Karpas-422 (cell line): ENCODE measurements around the gene STX18. TPM values are rescaled to one million over a fixed set of nuclear protein-coding genes. Genes with fewer than 3 reads are reported as not detected.
"Not testable (repeated sequence)": the region's sequence is repeated elsewhere in the genome, so short reads cannot be mapped to it uniquely, and the experiment has no call there.

Experiments
- DNase-seq: peaks from one replicate; pipeline ENCODE4 v3.0.0-alpha.2; 2015
- H2AFZ ChIP-seq: fragments of 200-600 bp; sonication (generic); 2 replicates; pipeline ENCODE4 v1.6.1; 2014; ENCODE audit warnings: antibody characterized with exemption, low read length, mixed read lengths
- H3K27ac ChIP-seq: fragments of 200-600 bp; sonication (generic); 2 replicates; pipeline ENCODE4 v1.5.1; 2014; ENCODE audit warnings: mild to moderate bottlenecking, low read length, moderate library complexity
- H3K27me3 ChIP-seq: fragments of 200-600 bp; sonication (generic); 2 replicates; pipeline ENCODE4 v1.6.1; 2014; ENCODE audit warnings: low read length, mixed read lengths
- H3K36me3 ChIP-seq: fragments of 200-600 bp; sonication (generic); 2 replicates; pipeline ENCODE4 v1.6.1; 2014; ENCODE audit warnings: low read length, mixed read lengths; ENCODE audit not compliant: insufficient read depth
- H3K4me1 ChIP-seq: fragments of 200-600 bp; sonication (generic); 2 replicates; pipeline ENCODE4 v1.6.1; 2014; ENCODE audit warnings: mild to moderate bottlenecking, low read length, mixed read lengths
- H3K4me2 ChIP-seq: fragments of 200-600 bp; sonication (generic); 2 replicates; pipeline ENCODE4 v1.6.1; 2014; ENCODE audit warnings: low read length, low read depth, mild to moderate bottlenecking; ENCODE audit not compliant: poor library complexity, severe bottlenecking
- H3K4me3 ChIP-seq: fragments of 200-600 bp; sonication (generic); 2 replicates; pipeline ENCODE4 v1.5.1; 2014; ENCODE audit warnings: mild to moderate bottlenecking, antibody characterized with exemption, low read length, mixed read lengths
- H3K79me2 ChIP-seq: fragments of 200-600 bp; sonication (generic); 2 replicates; pipeline ENCODE4 v1.6.1; 2014; ENCODE audit warnings: mild to moderate bottlenecking, low read length, mixed read lengths
- H3K9ac ChIP-seq: fragments of 200-600 bp; sonication (generic); 2 replicates; pipeline ENCODE4 v1.6.0; 2014; ENCODE audit warnings: low read length
- H3K9me2 ChIP-seq: fragments of 200-600 bp; sonication (generic), shearing (Covaris generic); replicated peaks from 2 replicates; pipeline ENCODE4 v1.6.0; 2014; ENCODE audit warnings: mild to moderate bottlenecking, low read length, moderate library complexity; ENCODE audit not compliant: insufficient read depth
- H3K9me3 ChIP-seq: fragments of 300-700, 200-600 bp; sonication (generic); 2 replicates; pipeline ENCODE4 v1.6.1; 2014; ENCODE audit warnings: low read length, mixed read lengths
- H4K20me1 ChIP-seq: fragments of 200-600 bp; sonication (generic); 2 replicates; pipeline ENCODE4 v1.6.1; 2014; ENCODE audit warnings: mild to moderate bottlenecking, antibody characterized with exemption, low read length, low read depth; ENCODE audit not compliant: insufficient read depth
- total RNA-seq: library from RNA; depleted of rRNA; stranded (reverse); fragments of >200 nt; shearing (Covaris generic); gene quantifications from 2 replicates; pipeline ENCODE4 v1.2.3, GENCODE V29; 2014; ENCODE audit warnings: low replicate concordance

The STX18 gene
- total RNA-seq, 1 experiment from 2014 or later: 17.9 TPM

DNA sequence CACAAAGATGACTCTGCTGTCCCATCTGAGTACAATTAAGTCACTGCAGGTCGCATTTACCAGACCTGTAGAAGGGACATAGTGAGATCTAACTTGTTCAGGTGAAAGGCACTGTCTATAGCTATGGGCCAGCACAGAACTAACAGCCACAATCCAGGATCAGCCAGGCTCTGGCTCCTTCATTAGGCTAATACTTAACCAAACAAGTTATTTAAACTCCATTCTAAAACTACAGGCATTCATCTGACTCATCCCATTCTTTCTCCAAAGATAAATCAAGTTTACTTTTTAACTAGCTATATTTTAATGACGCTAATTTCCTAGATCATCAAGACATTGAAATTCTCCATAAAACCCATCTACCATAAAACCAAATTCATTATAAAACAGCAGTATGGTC, 62.5 kb downstream of the STX18 start:
- Histone ChIP-seq H3K9me3 (no peaks in the 10 kb centered on the region), H3K4me2 (no peak overlapping the region), H3K9ac (no peak overlapping the region), H3K79me2 (peaks cover 91% of the 10 kb centered on the region), H3K27ac (no peak overlapping the region), H3K9me2 (no peaks in the 10 kb centered on the region), H3K4me1 (peaks cover 14% of the 10 kb centered on the region), H3K4me3 (no peak overlapping the region), H3K36me3 (no peaks in the 10 kb centered on the region), H2AFZ (no peak overlapping the region), H3K27me3 (no peaks in the 10 kb centered on the region), H4K20me1 (peaks cover 16% of the 10 kb centered on the region; the same call in 1 of the 2 replicates)
- no peak for DNase-seq

GRCh38 chr4:4477796-4478195, 64.1 kb downstream of the STX18 start:
- Histone ChIP-seq H3K9me3 (no peaks in the 10 kb centered on the region), H3K27me3 (no peaks in the 10 kb centered on the region), H3K27ac (no peak overlapping the region), H4K20me1 (peaks cover 12% of the 10 kb centered on the region; the same call in 1 of the 2 replicates), H3K79me2 (peaks cover 92% of the 10 kb centered on the region), H3K9ac (no peak overlapping the region), H2AFZ (no peak overlapping the region), H3K4me3 (no peak overlapping the region), H3K4me1 (peaks cover 14% of the 10 kb centered on the region), H3K9me2 (no peaks in the 10 kb centered on the region), H3K4me2 (no peak overlapping the region), H3K36me3 (no peaks in the 10 kb centered on the region)
- DNase-seq: no peak

DNA sequence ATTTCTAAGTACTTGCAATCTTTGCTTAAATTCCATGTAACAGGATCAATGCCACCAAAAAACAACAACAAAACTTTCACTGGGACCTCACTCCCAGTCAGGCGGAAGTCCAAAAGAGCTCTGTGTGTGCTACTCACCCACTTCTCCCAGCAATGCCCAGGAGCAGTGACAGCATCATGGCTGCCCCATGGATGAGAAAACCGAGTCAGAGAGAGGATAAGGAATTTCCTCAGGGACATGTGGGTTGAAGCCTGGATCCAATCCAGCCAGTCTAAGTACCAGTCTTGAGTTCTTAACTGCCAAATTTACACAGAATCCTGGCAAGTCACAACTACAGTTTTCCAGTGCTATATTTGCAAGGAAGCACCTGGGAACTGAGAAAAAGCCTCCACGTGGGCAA, 64.5 kb downstream of the STX18 start:
- H3K9me3 ChIP-seq: no peaks in the 10 kb centered on the region
- DNase-seq: no peak

DNA sequence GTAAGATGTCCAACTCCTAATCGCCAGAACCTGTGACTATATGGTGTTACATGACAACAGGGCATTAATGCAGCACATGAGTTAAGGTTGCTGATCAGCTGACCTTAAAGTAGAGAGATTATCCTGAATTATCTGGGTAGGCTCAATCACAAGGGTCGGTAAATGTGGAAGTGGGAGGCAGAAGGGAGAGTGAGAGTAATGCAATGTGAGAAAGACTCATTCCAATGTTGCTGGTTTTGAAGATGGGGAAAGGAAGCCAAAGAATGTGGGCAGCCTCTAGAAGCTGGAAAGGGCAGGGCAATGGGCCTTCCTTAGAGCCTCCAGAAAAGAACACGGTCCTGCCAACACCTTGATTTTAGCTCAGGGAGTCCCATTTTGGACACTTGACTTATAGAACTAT, 67.4 kb downstream of the STX18 start:
- no peak overlapping the region for H3K27ac ChIP-seq
- no peak overlapping the region for H3K9ac ChIP-seq
- no peak for DNase-seq
- H3K4me1 ChIP-seq: no peaks in the 10 kb centered on the region
- no peak overlapping the region for H3K4me3 ChIP-seq
- H3K27me3 ChIP-seq: no peaks in the 10 kb centered on the region
- no peak overlapping the region for H2AFZ ChIP-seq
- H3K79me2 ChIP-seq: peaks cover 68% of the 10 kb centered on the region
- no peak overlapping the region for H3K4me2 ChIP-seq
- H3K9me2 ChIP-seq: no peaks in the 10 kb centered on the region
- no peaks in the 10 kb centered on the region; the same call in 1 of the 2 replicates for H3K36me3 ChIP-seq
- no peaks in the 10 kb centered on the region; the same call in 1 of the 2 replicates for H4K20me1 ChIP-seq
- H3K9me3 ChIP-seq: no peaks in the 10 kb centered on the region

More for the DNA sequence above, 64.5 kb downstream of the STX18 start:
- no peak overlapping the region for H3K4me3 ChIP-seq
- no peaks in the 10 kb centered on the region for H3K36me3 ChIP-seq
- no peak overlapping the region for H2AFZ ChIP-seq
- H4K20me1 ChIP-seq: peaks cover 8% of the 10 kb centered on the region; the same call in 1 of the 2 replicates
- no peaks in the 10 kb centered on the region for H3K27me3 ChIP-seq
- H3K4me1 ChIP-seq: peaks cover 12% of the 10 kb centered on the region
- no peak overlapping the region for H3K9ac ChIP-seq
- peaks cover 93% of the 10 kb centered on the region for H3K79me2 ChIP-seq
- H3K4me2 ChIP-seq: no peak overlapping the region
- no peak overlapping the region for H3K27ac ChIP-seq
- H3K9me2 ChIP-seq: no peaks in the 10 kb centered on the region

GRCh38 chr4:4472344-4472958, 69.4 kb downstream of the STX18 start:
- H3K4me1 ChIP-seq: no peaks in the 10 kb centered on the region

DNA sequence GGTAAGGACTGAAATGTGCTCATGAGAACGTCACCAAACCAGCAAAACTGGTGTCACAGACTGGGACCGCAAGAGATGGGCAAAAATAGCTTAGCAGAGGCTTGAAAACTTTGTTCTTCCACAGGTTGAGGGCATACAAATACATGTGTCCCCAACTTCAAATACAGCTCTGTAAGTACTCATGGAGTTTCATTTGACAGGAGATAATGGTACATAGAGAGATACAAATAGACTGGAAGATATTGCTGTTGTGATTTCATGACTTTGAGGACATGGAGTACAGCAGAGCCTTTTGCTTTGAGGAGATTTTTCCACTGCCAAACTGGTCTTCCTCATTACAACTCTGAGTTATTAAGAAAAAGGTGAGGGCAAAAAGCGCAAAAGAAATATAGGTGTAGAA, 70.7 kb downstream of the STX18 start:
- Histone ChIP-seq H3K4me3 (no peak overlapping the region), H3K9ac (no peak overlapping the region), H3K27ac (no peak overlapping the region), H3K9me2 (no peaks in the 10 kb centered on the region), H3K79me2 (peaks cover 36% of the 10 kb centered on the region), H3K9me3 (no peaks in the 10 kb centered on the region), H3K36me3 (peaks cover 3% of the 10 kb centered on the region), H3K27me3 (no peaks in the 10 kb centered on the region), H3K4me2 (no peak overlapping the region), H3K4me1 (no peaks in the 10 kb centered on the region), H4K20me1 (no peaks in the 10 kb centered on the region; the same call in 1 of the 2 replicates), H2AFZ (no peak overlapping the region)
- DNase-seq: no peak

More at GRCh38 chr4:4472344-4472958, 69.4 kb downstream of the STX18 start:
- no peak for DNase-seq
- Histone ChIP-seq H4K20me1 (no peaks in the 10 kb centered on the region; the same call in 1 of the 2 replicates), H3K9me2 (no peaks in the 10 kb centered on the region), H3K9ac (no peak overlapping the region), H3K4me2 (no peak overlapping the region), H3K27ac (no peak overlapping the region), H3K9me3 (no peaks in the 10 kb centered on the region), H3K79me2 (peaks cover 48% of the 10 kb centered on the region), H3K4me3 (no peak overlapping the region), H3K36me3 (no peaks in the 10 kb centered on the region; the same call in 1 of the 2 replicates), H3K27me3 (no peaks in the 10 kb centered on the region), H2AFZ (no peak overlapping the region)

DNA sequence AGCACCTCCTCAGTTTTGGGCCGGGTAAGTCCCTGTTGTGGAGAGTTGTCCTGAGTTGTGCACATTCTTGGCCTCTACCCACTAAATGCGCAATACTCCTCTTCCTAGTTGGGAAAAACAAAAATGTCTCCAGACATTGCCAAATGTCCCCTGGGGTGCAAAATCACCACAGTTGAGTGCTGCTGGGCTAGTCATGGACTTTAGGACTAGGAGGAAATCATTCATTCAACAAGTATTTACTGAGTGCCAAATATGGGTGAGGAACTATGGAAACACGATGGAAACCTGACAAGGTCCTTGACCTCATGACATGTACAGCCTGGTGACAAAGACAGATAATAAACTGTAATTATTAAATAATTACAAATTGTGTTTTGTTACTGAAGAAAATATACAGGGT, 71.6 kb downstream of the STX18 start:
- Histone ChIP-seq H3K9ac (no peak overlapping the region), H3K4me2 (no peak overlapping the region), H3K4me3 (no peak overlapping the region), H4K20me1 (no peaks in the 10 kb centered on the region; the same call in 1 of the 2 replicates), H2AFZ (no peak overlapping the region), H3K4me1 (no peaks in the 10 kb centered on the region), H3K79me2 (peaks cover 26% of the 10 kb centered on the region), H3K27ac (no peak overlapping the region), H3K9me2 (no peaks in the 10 kb centered on the region), H3K9me3 (no peaks in the 10 kb centered on the region), H3K27me3 (no peaks in the 10 kb centered on the region), H3K36me3 (peaks cover 13% of the 10 kb centered on the region)
- DNase-seq: no peak

GRCh38 chr4:4465238-4465637, 76.6 kb downstream of the STX18 start:
- not testable (repeated sequence) for H3K9me3 ChIP-seq, H3K9ac ChIP-seq, DNase-seq, H2AFZ ChIP-seq, H3K27me3 ChIP-seq, H3K9me2 ChIP-seq, H3K79me2 ChIP-seq, H3K4me2 ChIP-seq, H3K27ac ChIP-seq, H3K4me3 ChIP-seq
- Histone ChIP-seq H3K4me1 (peaks cover 17% of the 10 kb centered on the region), H4K20me1 (peaks cover 18% of the 10 kb centered on the region; the same call in 1 of the 2 replicates), H3K36me3 (peaks cover 16% of the 10 kb centered on the region)
